MM.1S (cell line): ENCODE measurements around the gene MAT2A.

ENCODE experiments used
- EZH2 ChIP-seq: fragments of 300-600 bp; sonication (generic); optimal IDR thresholded peaks from 2 replicates; pipeline ENCODE3; 2017; ENCODE audit warnings: low read depth, mild to moderate bottlenecking, antibody characterized with exemption, low read length, mixed read lengths
- EZH2phosphoT487 ChIP-seq: fragments of 300-600 bp; sonication (generic); IDR thresholded peaks from 2 replicates; pipeline ENCODE4 v1.6.1; 2018; ENCODE audit warnings: antibody characterized with exemption, low read length
- TF ChIP-seq, protein P1 (sequence below): fragments of 300-600 bp; sonication (generic); IDR thresholded peaks from 2 replicates; pipeline ENCODE4 v1.5.1; 2016; ENCODE audit warnings: antibody characterized with exemption, low read length, mixed read lengths

DNA sequence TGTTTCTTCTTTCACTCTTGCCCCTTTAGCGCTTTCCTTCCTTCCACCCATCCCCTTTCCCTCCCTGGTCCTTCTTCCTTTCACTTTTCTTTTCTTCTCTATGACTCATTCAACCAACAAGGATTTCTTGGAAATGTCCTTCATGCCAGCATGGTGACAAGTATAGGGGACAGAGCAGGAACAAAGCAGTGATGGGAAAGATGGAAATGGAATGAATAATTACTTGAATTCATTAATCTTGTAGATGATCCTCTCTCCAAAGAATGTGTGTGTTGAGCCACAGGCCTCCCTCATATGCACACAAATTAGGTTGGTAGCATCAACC lies 46.8 kb downstream of the MAT2A start:
- TF ChIP-seq, protein P1, sequence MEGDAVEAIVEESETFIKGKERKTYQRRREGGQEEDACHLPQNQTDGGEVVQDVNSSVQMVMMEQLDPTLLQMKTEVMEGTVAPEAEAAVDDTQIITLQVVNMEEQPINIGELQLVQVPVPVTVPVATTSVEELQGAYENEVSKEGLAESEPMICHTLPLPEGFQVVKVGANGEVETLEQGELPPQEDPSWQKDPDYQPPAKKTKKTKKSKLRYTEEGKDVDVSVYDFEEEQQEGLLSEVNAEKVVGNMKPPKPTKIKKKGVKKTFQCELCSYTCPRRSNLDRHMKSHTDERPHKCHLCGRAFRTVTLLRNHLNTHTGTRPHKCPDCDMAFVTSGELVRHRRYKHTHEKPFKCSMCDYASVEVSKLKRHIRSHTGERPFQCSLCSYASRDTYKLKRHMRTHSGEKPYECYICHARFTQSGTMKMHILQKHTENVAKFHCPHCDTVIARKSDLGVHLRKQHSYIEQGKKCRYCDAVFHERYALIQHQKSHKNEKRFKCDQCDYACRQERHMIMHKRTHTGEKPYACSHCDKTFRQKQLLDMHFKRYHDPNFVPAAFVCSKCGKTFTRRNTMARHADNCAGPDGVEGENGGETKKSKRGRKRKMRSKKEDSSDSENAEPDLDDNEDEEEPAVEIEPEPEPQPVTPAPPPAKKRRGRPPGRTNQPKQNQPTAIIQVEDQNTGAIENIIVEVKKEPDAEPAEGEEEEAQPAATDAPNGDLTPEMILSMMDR = no peak
- TF ChIP-seq EZH2 = no peak
- TF ChIP-seq EZH2phosphoT487 = no peak
